Ovary (tissue), 3 donors: ENCODE data around the gene TMPRSS13.

Experiments
- CTCF ChIP-seq, 3 donors: fragments of 450-650 bp in 2 of 3; fragments of 200-600 bp in 1 of 3; IDR thresholded peaks; one replicate each; pipeline versions ENCODE4 v1.5.1 to v1.8.0; 2016 to 2022; ENCODE audit warnings: antibody characterized with exemption in 3 of 3, mild to moderate bottlenecking in 1 of 3
- EP300 ChIP-seq: sonication (generic); formaldehyde crosslinking; IDR thresholded peaks from one replicate; pipeline ENCODE4 v1.6.1; 2017; ENCODE audit warnings: antibody characterized with exemption
- POLR2A ChIP-seq: fragments of 450-650 bp; IDR thresholded peaks from one replicate; pipeline ENCODE4 v1.6.1; 2017; ENCODE audit warnings: antibody characterized with exemption, mild to moderate bottlenecking, moderate library complexity
- donor health status: DM: no; HTN: no; CAD: no.

DNA sequence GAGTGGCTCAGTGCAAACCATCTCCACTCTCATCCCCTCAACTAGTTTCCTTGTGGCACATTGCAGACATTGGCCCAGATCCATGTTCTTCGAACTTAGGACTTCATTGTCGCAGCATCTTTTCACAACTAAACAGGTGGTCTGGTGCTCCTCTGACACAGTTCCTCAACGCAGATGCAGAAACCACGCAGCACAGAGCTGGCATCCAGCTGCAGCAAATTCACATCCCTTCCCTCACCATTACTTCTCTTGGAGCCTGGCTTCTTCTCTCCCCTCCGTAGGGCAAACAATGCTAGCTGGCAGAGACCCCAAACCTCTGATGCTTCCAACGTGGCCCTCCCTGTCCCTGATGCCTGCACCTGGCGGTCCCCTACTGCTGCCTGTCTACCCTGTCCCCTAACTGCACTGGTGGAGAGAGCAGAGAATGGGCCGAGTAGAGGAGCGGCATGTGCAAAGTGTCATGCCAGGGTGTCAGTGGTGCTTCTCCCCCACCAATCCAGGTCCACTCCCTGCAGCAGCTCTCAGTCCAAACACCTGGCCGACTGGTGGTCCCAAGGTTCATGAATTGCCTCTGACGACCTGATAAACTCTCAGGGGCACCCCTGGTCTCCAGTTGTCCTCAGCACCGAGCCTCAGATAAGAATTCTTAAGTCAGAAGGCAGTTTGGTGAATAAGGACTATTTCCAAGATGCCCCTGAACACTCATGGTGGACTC is 18.1 kb downstream of the TMPRSS13 start:
- TF ChIP-seq EP300 (no peak), CTCF (IDR thresholded peaks at IDR 0.05) (no peak), POLR2A (no peak)
